ENCODE results near the gene RBBP5. TPM values are rescaled to one million over a fixed set of nuclear protein-coding genes. Genes with fewer than 3 reads are reported as not detected.
"Not testable (repeated sequence)": the region's sequence is repeated elsewhere in the genome, so short reads cannot be mapped to it uniquely, and the experiment has no call there.

The RBBP5 gene
- total RNA-seq, 1 experiment from 2014 or later, result 17.9 TPM

DNA sequence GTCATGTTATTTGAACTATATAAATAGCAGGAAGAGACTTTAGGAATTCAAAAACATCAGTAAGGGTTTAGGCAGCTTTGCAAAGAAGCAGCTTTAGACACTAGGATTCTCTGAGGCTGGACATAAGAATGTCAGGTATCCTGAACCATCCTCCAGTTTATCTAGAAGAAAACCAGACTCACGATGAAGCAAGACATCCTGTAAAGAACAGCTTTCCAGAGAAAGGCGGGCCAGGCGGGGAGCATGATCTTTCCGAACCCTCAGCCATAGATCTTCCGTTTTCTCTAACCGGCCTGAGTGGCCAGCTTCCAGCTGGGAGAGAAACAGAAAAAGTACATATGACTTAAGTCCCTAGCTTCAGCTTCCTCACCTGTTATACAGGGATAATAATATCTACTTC is 39.3 kb upstream of the RBBP5 start:
- Histone ChIP-seq H3K36me3 (ENCODE audit: low read depth) (peaks cover 10% of the 10 kb centered on the region; the same call in 1 of the 2 replicates), H3K9me3 (ENCODE audit: insufficient read depth, low read depth) (peaks cover 2% of the 10 kb centered on the region; the same call in 1 of the 2 replicates), H3K27ac (no peak overlapping the region), H3K27me3 (ENCODE audit: insufficient read depth, low read depth) (no peaks in the 10 kb centered on the region), H3K79me2 (ENCODE audit: low read depth) (no peaks in the 10 kb centered on the region), H3F3A (ENCODE audit: insufficient read depth, low read depth) (no peaks in the 10 kb centered on the region), H3K9me2 (ENCODE audit: insufficient read depth) (no peaks in the 10 kb centered on the region), H4K20me1 (ENCODE audit: insufficient read depth) (no peaks in the 10 kb centered on the region), H3K4me2 (no peak overlapping the region), H3K4me3 (no peak overlapping the region), H2AFZ (no peak overlapping the region), H3K4me1 (replicated peaks; ENCODE audit: insufficient read depth) (no peaks in the 10 kb centered on the region)
- POLR2A ChIA-PET (ENCODE audit: unreplicated experiment), result no interaction called here
- intact Hi-C loops (cut with micrococcal nuclease; ENCODE audit: unreplicated experiment), result no loop called here
- no TSS peak for BruUV-seq (replicated peaks)
- CTCF ChIA-PET, result interaction anchor here (0.6 kb wide), 1 partner anchor 41 kb away, joined by 3 read pairs; no protein-coding TSS in a partner anchor
- no peak for TF ChIP-seq EZH2 (IDR thresholded peaks at IDR 0.05; ENCODE audit: low read depth)
- TF ChIP-seq, protein P1, sequence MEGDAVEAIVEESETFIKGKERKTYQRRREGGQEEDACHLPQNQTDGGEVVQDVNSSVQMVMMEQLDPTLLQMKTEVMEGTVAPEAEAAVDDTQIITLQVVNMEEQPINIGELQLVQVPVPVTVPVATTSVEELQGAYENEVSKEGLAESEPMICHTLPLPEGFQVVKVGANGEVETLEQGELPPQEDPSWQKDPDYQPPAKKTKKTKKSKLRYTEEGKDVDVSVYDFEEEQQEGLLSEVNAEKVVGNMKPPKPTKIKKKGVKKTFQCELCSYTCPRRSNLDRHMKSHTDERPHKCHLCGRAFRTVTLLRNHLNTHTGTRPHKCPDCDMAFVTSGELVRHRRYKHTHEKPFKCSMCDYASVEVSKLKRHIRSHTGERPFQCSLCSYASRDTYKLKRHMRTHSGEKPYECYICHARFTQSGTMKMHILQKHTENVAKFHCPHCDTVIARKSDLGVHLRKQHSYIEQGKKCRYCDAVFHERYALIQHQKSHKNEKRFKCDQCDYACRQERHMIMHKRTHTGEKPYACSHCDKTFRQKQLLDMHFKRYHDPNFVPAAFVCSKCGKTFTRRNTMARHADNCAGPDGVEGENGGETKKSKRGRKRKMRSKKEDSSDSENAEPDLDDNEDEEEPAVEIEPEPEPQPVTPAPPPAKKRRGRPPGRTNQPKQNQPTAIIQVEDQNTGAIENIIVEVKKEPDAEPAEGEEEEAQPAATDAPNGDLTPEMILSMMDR (conservative IDR thresholded peaks at IDR 0.05), result no peak
- no peak for DNase-seq

DNA sequence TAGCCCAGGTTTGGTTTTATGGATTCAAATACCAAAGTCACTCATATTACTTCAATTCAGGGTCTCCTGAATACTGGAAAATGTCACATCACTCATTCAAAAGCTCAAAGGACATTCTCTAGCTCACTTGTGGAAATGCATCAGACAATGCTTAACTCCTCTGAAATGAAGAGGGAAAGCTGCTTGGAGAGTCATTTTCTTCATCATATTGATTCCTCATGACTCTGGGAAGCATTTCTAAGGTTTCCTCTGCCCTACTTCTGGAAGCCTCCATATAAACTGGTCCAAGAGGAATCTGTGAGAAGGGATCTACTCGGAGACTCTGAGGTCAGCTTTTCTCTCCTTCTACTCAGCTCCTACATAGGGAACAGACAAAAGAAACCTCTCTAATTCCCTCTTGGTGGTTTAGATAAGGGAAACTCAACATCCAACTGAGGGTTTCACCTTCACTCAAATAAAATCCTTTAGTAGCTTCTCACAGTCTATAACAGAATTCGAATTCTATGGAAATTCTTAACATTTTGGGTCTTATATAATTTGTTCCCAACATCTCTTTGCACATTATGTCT is 36.4 kb upstream of the RBBP5 start:
- DNase-seq, result no peak
- no peaks in the 10 kb centered on the region for H3K27me3 ChIP-seq (ENCODE audit: insufficient read depth, low read depth)
- ChIA-PET CTCF (no interaction called here), POLR2A (ENCODE audit: unreplicated experiment) (interaction anchor here (0.8 kb wide), 1 partner anchor 9 kb away, joined by 7 read pairs; no protein-coding TSS in a partner anchor)
- no peak overlapping the region for H3K27ac ChIP-seq
- H3K36me3 ChIP-seq (ENCODE audit: low read depth), result peaks cover 10% of the 10 kb centered on the region
- H3K79me2 ChIP-seq (ENCODE audit: low read depth), result no peaks in the 10 kb centered on the region
- H3K4me1 ChIP-seq (replicated peaks; ENCODE audit: insufficient read depth), result no peaks in the 10 kb centered on the region
- intact Hi-C loops (cut with micrococcal nuclease; ENCODE audit: unreplicated experiment), result no loop called here
- H3K4me3 ChIP-seq, result no peak overlapping the region
- no peaks in the 10 kb centered on the region for H4K20me1 ChIP-seq (ENCODE audit: insufficient read depth)
- H2AFZ ChIP-seq, result no peak overlapping the region
- no peaks in the 10 kb centered on the region for H3F3A ChIP-seq (ENCODE audit: insufficient read depth, low read depth)
- peaks cover 4% of the 10 kb centered on the region; the same call in 1 of the 2 replicates for H3K9me3 ChIP-seq (ENCODE audit: insufficient read depth, low read depth)
- BruUV-seq (replicated peaks), result no TSS peak
- TF ChIP-seq, protein P1 (conservative IDR thresholded peaks at IDR 0.05), result no peak
- no peak for TF ChIP-seq EZH2 (IDR thresholded peaks at IDR 0.05; ENCODE audit: low read depth)
- no peaks in the 10 kb centered on the region for H3K9me2 ChIP-seq (ENCODE audit: insufficient read depth)
- no peak overlapping the region for H3K4me2 ChIP-seq

DNA sequence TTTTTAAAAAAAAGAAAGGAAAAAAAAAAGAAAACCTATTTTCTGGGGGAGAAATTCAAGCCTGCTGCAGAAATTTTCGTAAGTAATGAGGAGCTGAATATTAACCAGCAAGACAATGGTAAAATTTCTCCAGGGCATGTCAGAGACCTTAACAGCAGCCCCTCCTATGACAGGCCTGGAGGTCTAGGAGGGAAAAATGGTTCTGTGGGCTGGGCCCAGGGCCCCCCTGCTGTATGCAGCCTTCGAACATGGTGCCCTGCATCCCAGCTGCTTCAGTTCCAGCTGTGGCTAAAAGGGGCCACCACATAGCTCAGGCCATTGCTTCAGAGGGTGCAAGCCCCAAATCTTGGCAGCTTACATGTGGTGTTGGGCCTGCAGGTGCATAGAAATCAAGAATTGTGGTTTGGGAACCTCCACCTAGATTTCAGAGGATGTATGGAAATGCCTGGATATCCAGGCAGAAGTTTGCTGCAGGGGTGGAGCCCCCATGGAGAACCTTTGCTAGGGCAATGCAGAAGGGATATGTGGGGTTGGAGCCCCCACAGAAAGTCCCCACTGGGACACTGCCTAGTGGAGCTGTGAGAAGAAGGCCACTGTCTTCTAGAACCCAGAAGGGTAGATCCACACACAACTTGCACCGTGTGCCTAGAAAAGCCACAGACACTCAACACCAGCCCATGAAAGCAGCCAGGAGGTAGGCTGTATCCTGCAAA is 34.0 kb upstream of the RBBP5 start:
- H2AFZ ChIP-seq; H3K4me2 ChIP-seq; H3K27ac ChIP-seq; DNase-seq; H3K27me3 ChIP-seq (ENCODE audit: insufficient read depth, low read depth); H3K9me3 ChIP-seq (ENCODE audit: insufficient read depth, low read depth); H3K4me3 ChIP-seq; POLR2A ChIA-PET (ENCODE audit: unreplicated experiment); H3K79me2 ChIP-seq (ENCODE audit: low read depth); H4K20me1 ChIP-seq (ENCODE audit: insufficient read depth); CTCF ChIA-PET; H3K4me1 ChIP-seq (replicated peaks; ENCODE audit: insufficient read depth); H3K36me3 ChIP-seq (ENCODE audit: low read depth); BruUV-seq (replicated peaks); H3F3A ChIP-seq (ENCODE audit: insufficient read depth, low read depth); intact Hi-C loops (cut with micrococcal nuclease; ENCODE audit: unreplicated experiment); H3K9me2 ChIP-seq (ENCODE audit: insufficient read depth): not testable (repeated sequence)
